Tibial artery (tissue), 4 donors: Measurements from ENCODE around the gene FSIP1.

ENCODE experiments used
- DNase-seq, 2 donors: peaks; one replicate each; pipeline ENCODE4 v3.0.0-alpha.2; 2019
- H3K27ac ChIP-seq, 2 donors: fragments of 200-600 bp; sonication (generic) in 1 of 2; 1 replicate in 1 of 2; 2 replicates in 1 of 2; pipeline ENCODE4 v1.5.1; 2018 to 2019; ENCODE audit warnings: mild to moderate bottlenecking in 1 of 2
- H3K27me3 ChIP-seq, 2 donors: fragments of 200-600 bp; sonication (generic) in 1 of 2; one replicate each; pipeline versions ENCODE4 v1.5.1 to v1.6.0; 2016 to 2019
- H3K36me3 ChIP-seq, 3 donors: fragments of 200-600 bp; sonication (generic) in 2 of 3; one replicate each; pipeline ENCODE4 v1.5.1; 2016 to 2019; ENCODE audit warnings: mild to moderate bottlenecking in 2 of 3
- H3K4me1 ChIP-seq, 4 donors: fragments of 200-600 bp; sonication (generic) in 2 of 4; 1 replicate in 3 of 4; 2 replicates in 1 of 4; pipeline ENCODE4 v1.5.1; 2016 to 2019
- H3K4me3 ChIP-seq, 2 donors: fragments of 200-600 bp; sonication (generic) in 1 of 2; 1 replicate in 1 of 2; 2 replicates in 1 of 2; pipeline ENCODE4 v1.5.1; 2018 to 2019; ENCODE audit warnings: mild to moderate bottlenecking in 2 of 2
- H3K9me3 ChIP-seq, 3 donors: fragments of 200-600 bp; sonication (generic) in 1 of 3; one replicate each; pipeline ENCODE4 v1.5.1; 2016 to 2019
- intact Hi-C: fragments of 100-400 bp; cut with DNase I; formaldehyde crosslinking; loops from one replicate; pipeline ENCODE4 v1.15.0; 2023; ENCODE audit warnings: low total_unique reads
- TF ChIP-seq, protein P1 (sequence below), 2 experiments: fragments of 200-600 bp in 1 of 2; fragments of 450-650 bp in 1 of 2; IDR thresholded peaks; one replicate each; pipeline ENCODE4 v1.5.1; 2017 to 2019; ENCODE audit warnings: antibody characterized with exemption in 2 of 2, mild to moderate bottlenecking in 1 of 2, moderate library complexity in 1 of 2

Gene FSIP1

DNA sequence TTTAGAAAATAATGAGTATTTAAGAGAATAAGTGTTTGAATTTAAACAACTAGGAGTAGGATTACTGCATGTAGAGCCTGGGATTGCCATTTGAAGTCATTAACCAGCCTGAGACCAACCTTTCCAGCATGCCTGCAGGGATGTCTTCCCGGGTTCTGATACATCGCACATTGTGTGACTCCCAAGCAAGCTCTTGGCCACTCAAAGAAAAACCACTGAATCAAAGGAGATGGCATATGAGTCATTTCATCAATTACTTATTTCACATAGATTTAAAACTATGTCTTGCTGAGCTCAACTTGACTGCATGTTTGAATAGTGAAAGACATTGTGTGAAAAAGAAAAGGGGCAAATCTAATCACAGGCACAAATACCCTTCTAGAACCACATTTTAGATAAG lies 216.8 kb downstream of the FSIP1 start:
- Histone ChIP-seq H3K9me3 (no peaks in the 10 kb centered on the region), H3K4me3 (no peak overlapping the region), H3K36me3 (no peaks in the 10 kb centered on the region), H3K27ac (no peak overlapping the region), H3K4me1 (no peaks in the 10 kb centered on the region), H3K27me3 (no peaks in the 10 kb centered on the region)
- intact Hi-C loops: no loop called here
- TF ChIP-seq, protein P1, sequence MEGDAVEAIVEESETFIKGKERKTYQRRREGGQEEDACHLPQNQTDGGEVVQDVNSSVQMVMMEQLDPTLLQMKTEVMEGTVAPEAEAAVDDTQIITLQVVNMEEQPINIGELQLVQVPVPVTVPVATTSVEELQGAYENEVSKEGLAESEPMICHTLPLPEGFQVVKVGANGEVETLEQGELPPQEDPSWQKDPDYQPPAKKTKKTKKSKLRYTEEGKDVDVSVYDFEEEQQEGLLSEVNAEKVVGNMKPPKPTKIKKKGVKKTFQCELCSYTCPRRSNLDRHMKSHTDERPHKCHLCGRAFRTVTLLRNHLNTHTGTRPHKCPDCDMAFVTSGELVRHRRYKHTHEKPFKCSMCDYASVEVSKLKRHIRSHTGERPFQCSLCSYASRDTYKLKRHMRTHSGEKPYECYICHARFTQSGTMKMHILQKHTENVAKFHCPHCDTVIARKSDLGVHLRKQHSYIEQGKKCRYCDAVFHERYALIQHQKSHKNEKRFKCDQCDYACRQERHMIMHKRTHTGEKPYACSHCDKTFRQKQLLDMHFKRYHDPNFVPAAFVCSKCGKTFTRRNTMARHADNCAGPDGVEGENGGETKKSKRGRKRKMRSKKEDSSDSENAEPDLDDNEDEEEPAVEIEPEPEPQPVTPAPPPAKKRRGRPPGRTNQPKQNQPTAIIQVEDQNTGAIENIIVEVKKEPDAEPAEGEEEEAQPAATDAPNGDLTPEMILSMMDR (IDR thresholded peaks at IDR 0.05): no peak
- DNase-seq: no peak

DNA sequence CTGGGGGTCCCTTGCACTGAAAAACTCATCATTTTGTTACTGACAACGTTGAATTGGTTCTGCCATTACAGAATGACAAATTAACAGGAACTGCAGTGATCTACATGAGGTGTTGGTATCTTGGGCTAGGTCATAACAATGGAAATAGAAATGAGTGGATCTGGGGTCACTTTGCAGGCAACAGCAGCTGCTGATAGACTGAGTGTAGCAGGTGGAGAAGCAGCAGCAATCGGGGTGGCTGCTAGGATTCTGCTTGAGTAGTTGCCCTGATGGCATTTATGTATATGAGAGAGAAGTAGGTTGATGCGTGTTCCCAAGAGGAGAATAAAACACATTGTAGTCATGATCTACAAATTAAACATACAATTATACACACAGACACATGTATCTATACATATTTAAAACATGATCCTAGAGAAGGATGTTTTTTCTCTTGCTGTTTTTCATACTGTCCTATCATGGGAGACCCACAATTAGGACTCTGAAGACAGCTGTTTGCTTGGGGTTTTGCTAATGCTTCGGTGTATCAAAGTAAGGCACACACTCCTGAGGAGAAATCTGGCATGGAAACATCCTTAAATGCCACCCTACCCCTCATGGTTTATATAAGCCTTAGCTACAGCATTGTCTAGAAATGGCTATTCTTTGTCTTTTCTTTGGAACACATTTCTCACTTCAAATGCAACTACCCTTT lies 217.5 kb downstream of the FSIP1 start:
- intact Hi-C loops: no loop called here
- Histone ChIP-seq H3K4me3 (no peak overlapping the region), H3K27ac (no peak overlapping the region), H3K36me3 (no peaks in the 10 kb centered on the region), H3K27me3 (no peaks in the 10 kb centered on the region), H3K9me3 (no peaks in the 10 kb centered on the region), H3K4me1 (no peaks in the 10 kb centered on the region)
- TF ChIP-seq, protein P1 (IDR thresholded peaks at IDR 0.05): no peak
- no peak for DNase-seq

DNA sequence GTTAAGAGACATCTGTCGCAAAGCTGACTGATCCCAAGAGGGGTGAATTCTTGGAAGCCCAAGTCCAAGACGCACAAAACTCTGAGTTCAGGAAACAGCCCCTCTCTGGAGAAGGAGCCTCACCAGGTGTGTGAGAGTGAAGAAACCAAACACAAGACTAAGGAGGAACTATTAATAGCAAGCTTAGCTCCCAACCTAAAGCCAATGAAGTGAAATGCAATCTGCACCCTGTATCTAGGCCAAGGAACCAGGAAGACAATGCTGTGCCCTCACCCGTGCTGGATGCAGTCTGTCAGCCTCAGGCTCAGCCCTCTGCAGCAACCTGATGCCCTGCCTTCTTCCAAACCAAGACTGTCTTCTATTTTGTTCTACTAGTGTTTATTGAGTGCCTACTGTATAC lies 224.2 kb downstream of the FSIP1 start:
- H3K36me3 ChIP-seq: no peaks in the 10 kb centered on the region

DNA sequence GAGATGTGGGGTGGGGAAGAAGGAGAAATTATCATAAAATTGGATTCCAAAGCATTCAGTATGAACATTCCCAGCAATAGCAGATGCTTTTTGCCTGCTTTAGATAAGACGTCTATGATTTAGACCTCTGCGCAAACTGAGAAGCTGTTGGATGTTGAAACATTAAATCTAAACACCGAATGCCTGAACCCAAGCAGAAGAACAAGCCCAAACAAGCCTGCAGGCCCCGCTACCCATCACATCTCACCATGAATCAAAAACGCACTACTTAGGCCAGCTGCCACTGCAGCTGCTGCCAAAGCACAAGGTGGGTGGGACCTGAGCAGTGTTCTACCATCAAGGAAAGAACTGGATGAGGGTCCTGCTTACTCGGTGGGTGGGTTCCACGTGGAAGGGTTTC lies 226.2 kb downstream of the FSIP1 start:
- no peaks in the 10 kb centered on the region for H3K9me3 ChIP-seq
- TF ChIP-seq, protein P1 (IDR thresholded peaks at IDR 0.05): no peak
- intact Hi-C loops: no loop called here
- H3K27ac ChIP-seq: no peak overlapping the region
- H3K4me3 ChIP-seq: no peak overlapping the region
- H3K36me3 ChIP-seq: no peaks in the 10 kb centered on the region
- DNase-seq: no peak
- H3K4me1 ChIP-seq: no peaks in the 10 kb centered on the region
- H3K27me3 ChIP-seq: no peaks in the 10 kb centered on the region

More for the DNA sequence above, 224.2 kb downstream of the FSIP1 start:
- TF ChIP-seq, protein P1 (IDR thresholded peaks at IDR 0.05): no peak
- no peaks in the 10 kb centered on the region for H3K9me3 ChIP-seq
- intact Hi-C loops: no loop called here
- H3K27me3 ChIP-seq: no peaks in the 10 kb centered on the region
- no peak for DNase-seq
- H3K27ac ChIP-seq: no peak overlapping the region
- H3K4me1 ChIP-seq: no peaks in the 10 kb centered on the region
- no peak overlapping the region for H3K4me3 ChIP-seq

DNA sequence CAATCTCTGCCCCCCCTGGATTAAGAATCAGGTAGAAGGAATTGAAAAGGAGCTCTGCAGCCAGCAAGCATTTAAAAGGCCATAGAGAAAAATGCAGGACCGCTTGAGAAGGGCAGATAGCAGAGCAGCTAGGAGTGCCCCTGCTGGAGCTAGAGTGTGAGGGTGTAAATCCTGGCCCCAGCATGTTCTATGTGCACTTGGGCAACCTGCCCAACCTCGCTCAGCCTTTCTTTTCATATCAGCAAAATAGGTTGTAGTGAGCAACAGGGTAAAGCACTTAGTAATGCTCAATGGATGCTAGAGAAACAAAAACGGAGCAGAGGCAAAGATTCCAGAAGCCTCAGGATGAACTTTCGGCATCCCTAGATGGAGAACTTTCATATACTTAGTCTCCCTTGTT lies 226.8 kb downstream of the FSIP1 start:
- no peaks in the 10 kb centered on the region for H3K36me3 ChIP-seq
- H3K4me1 ChIP-seq: no peaks in the 10 kb centered on the region
- H3K27me3 ChIP-seq: no peaks in the 10 kb centered on the region
- H3K4me3 ChIP-seq: no peak overlapping the region
- no peak overlapping the region for H3K27ac ChIP-seq
- TF ChIP-seq, protein P1 (IDR thresholded peaks at IDR 0.05): no peak
- intact Hi-C loops: no loop called here
- no peaks in the 10 kb centered on the region for H3K9me3 ChIP-seq
- DNase-seq: no peak
